SH-SY5Y (cell line): ENCODE data around the gene C1D.

ENCODE experiments used
- GATA2 ChIP-seq: IDR thresholded peaks from 2 replicates; pipeline ENCODE4 v1.6.1; 2011; ENCODE audit warnings: mild to moderate bottlenecking, low read depth, low read length
- GATA3 ChIP-seq: IDR thresholded peaks from 2 replicates; pipeline ENCODE4 v1.6.1; 2011; ENCODE audit warnings: low read depth, mild to moderate bottlenecking, low read length, moderate library complexity

DNA sequence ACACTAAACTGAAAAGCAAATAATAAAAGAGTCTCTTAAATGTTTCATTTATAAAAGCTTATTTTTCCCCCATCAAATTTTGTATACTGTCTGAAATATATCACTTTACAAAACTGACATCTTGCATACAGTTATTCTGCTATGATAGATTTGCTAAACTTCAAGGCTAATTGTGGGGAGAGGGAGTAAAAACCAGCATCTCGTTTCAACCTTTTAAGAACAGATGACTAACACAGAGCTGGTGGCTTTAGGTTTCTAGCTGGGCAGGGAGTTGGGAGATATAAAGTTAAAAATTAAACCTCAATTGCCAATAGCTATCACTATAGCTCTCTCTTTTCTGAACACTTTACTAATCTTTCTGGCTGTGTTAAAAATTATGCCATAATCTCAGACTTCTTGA, 23.5 kb downstream of the C1D start:
- no peak for TF ChIP-seq GATA3
- TF ChIP-seq GATA2 = no peak
